DND-41 (cell line): ENCODE results near the gene MSI2.

Experiments
- EZH2 ChIP-seq: IDR thresholded peaks from 3 replicates; pipeline ENCODE4 v1.6.1; 2012; ENCODE audit warnings: borderline replicate concordance, low read depth, mild to moderate bottlenecking, moderate library complexity, low read length, inconsistent platforms; ENCODE audit not compliant: severe bottlenecking
- TF ChIP-seq, protein P1 (sequence below): IDR thresholded peaks from 2 replicates; pipeline ENCODE4 v1.5.1; 2012; ENCODE audit warnings: borderline replicate concordance, low read length, moderate library complexity, mild to moderate bottlenecking; ENCODE audit not compliant: poor library complexity, severe bottlenecking; ENCODE audit errors: extremely low read depth

DNA sequence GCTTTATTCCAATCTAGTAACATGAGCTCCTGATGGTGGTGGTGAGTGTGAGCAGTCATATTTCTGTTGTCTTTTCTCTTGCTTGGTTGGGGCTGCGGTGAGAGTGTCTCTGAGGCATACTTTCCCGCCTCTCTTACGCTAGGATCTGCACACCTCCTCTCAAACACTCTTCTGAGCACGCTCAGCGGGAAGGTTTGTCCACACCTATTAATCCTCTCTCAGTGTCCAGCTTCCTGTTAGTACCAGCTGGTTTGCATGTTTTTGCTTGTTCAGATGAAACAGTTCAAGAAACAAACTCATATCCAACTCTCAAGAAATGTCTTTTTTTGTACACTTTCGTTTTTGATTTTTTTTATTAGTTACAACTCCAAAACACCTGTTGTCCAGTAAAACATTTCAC, 399.2 kb downstream of the MSI2 start:
- TF ChIP-seq, protein P1, sequence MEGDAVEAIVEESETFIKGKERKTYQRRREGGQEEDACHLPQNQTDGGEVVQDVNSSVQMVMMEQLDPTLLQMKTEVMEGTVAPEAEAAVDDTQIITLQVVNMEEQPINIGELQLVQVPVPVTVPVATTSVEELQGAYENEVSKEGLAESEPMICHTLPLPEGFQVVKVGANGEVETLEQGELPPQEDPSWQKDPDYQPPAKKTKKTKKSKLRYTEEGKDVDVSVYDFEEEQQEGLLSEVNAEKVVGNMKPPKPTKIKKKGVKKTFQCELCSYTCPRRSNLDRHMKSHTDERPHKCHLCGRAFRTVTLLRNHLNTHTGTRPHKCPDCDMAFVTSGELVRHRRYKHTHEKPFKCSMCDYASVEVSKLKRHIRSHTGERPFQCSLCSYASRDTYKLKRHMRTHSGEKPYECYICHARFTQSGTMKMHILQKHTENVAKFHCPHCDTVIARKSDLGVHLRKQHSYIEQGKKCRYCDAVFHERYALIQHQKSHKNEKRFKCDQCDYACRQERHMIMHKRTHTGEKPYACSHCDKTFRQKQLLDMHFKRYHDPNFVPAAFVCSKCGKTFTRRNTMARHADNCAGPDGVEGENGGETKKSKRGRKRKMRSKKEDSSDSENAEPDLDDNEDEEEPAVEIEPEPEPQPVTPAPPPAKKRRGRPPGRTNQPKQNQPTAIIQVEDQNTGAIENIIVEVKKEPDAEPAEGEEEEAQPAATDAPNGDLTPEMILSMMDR, result no peak
- no peak for TF ChIP-seq EZH2
